A549 (cell line): Measurements from ENCODE around the gene KNDC1. TPM values are rescaled to one million over a fixed set of nuclear protein-coding genes. Genes with fewer than 3 reads are reported as not detected.
A peak's percentile ranks its signal among the peaks of the same experiment; 100 is the strongest.

ENCODE experiments used
- ATAC-seq, 2 experiments: fragments of 200-7000 bp in 1 of 2; fragments of >200 bp in 1 of 2; cut with Nextera tagmentation in 1 of 2; cut with Tn5 transposase in 1 of 2; 3 replicates each; pipeline versions ENCODE4 v1.8.0 to v1.9.1; 2018 to 2020; ENCODE audit warnings: mild to moderate bottlenecking in 1 of 2, moderate library complexity in 1 of 2
- CTCF ChIA-PET: fragments of 300-600 bp; sonication (Branson Sonifier 250); formaldehyde crosslinking; extraction: SDS; loops from one replicate; lab custom pipeline; 2021; ENCODE audit warnings: antibody characterized with exemption, inconsistent platforms; lab: Yijun Ruan, JAX
- POLR2A ChIA-PET: fragments of 350-600 bp; formaldehyde crosslinking; extraction: SDS; loops from one replicate; lab custom pipeline; 2021; ENCODE audit warnings: antibody characterized with exemption, inconsistent platforms; lab: Yijun Ruan, JAX
- DNase-seq, 2 experiments: peaks; one replicate each; pipeline versions ENCODE4 v3.0.0 to v3.0.0-alpha.2; 2011 to 2016; ENCODE audit warnings: low read depth in 1 of 2, low spot score in 1 of 2
- FAIRE-seq: peaks from 2 replicates; lab custom pipeline; 2011; peaks lifted over from hg19 to GRCh38; lab: Jason Lieb, UNC
- H3K27ac ChIP-seq, 2 experiments: fragments of >200 bp; sonication (Bioruptor Twin); formaldehyde crosslinking; 3 replicates each; pipeline ENCODE4 v1.5.1; 2016 to 2017
- H3K4me1 ChIP-seq: fragments of >200 bp; sonication (Bioruptor Twin); formaldehyde crosslinking; 3 replicates; pipeline ENCODE4 v1.6.1; 2016
- H3K4me2 ChIP-seq: fragments of >200 bp; sonication (Bioruptor Twin); formaldehyde crosslinking; 3 replicates; pipeline ENCODE4 v1.6.1; 2016
- H3K4me3 ChIP-seq: fragments of >200 bp; sonication (Bioruptor Twin); formaldehyde crosslinking; 3 replicates; pipeline ENCODE4 v1.5.1; 2016
- H3K9me3 ChIP-seq: fragments of >200 bp; sonication (Bioruptor Twin); formaldehyde crosslinking; 3 replicates; pipeline ENCODE4 v1.6.1; 2016
- BHLHE40 ChIP-seq: IDR thresholded peaks from 2 replicates; pipeline ENCODE4 v1.6.1; 2012; ENCODE audit warnings: low read depth, low read length, inconsistent platforms
- CBX2 ChIP-seq: fragments of 200-600 bp; sonication (generic); IDR thresholded peaks from 2 replicates; pipeline ENCODE4 v1.6.1; 2016; ENCODE audit warnings: low read depth, mild to moderate bottlenecking, borderline replicate concordance
- CHD2 ChIP-seq: fragments of 150-350 bp; IDR thresholded peaks from 2 replicates; pipeline ENCODE4 v1.6.1; 2014; ENCODE audit warnings: low read length; ENCODE audit not compliant: partially characterized antibody
- CHD4 ChIP-seq: fragments of 200-600 bp; sonication (generic); IDR thresholded peaks from 2 replicates; pipeline ENCODE4 v1.6.1; 2016; ENCODE audit warnings: antibody characterized with exemption, mild to moderate bottlenecking, borderline replicate concordance
- CTCF ChIP-seq: fragments of >200 bp; sonication (Bioruptor Twin); formaldehyde crosslinking; IDR thresholded peaks from 3 replicates; pipeline ENCODE4 v1.5.1; 2016
- E2F6 ChIP-seq: IDR thresholded peaks from 2 replicates; pipeline ENCODE4 v1.6.1; 2012; ENCODE audit warnings: low read depth, borderline replicate concordance
- EHF ChIP-seq: fragments of 250-450 bp; sonication (Bioruptor Pico); IDR thresholded peaks from 2 replicates; pipeline ENCODE4 v1.5.0; 2020; ENCODE audit warnings: mild to moderate bottlenecking
- ESRRA ChIP-seq: fragments of 150-350 bp; IDR thresholded peaks from 2 replicates; pipeline ENCODE4 v1.6.1; 2014; ENCODE audit warnings: mild to moderate bottlenecking, low read length, borderline replicate concordance
- GATA3 ChIP-seq: IDR thresholded peaks from 2 replicates; pipeline ENCODE4 v1.6.1; 2012; ENCODE audit warnings: borderline replicate concordance
- HOXA7 ChIP-seq: fragments of 250-450 bp; sonication (Bioruptor Pico); IDR thresholded peaks from 2 replicates; pipeline ENCODE4 v1.5.0; 2020; ENCODE audit warnings: mild to moderate bottlenecking, moderate library complexity
- HOXB13 ChIP-seq: fragments of 250-450 bp; sonication (Bioruptor Pico); IDR thresholded peaks from 2 replicates; pipeline ENCODE4 v1.5.0; 2020; ENCODE audit warnings: low read depth, mild to moderate bottlenecking, moderate library complexity
- JUN ChIP-seq, 2 experiments: fragments of >200 bp; sonication (Bioruptor Twin); formaldehyde crosslinking; IDR thresholded peaks; 2 replicates in 1 of 2; 3 replicates in 1 of 2; pipeline ENCODE4 v1.6.1; 2016 to 2017
- KDM1A ChIP-seq: fragments of 200-600 bp; sonication (generic); IDR thresholded peaks from 2 replicates; pipeline ENCODE4 v1.6.1; 2016; ENCODE audit warnings: low read depth, mild to moderate bottlenecking
- KDM5A ChIP-seq: fragments of 200-600 bp; sonication (generic); IDR thresholded peaks from 2 replicates; pipeline ENCODE4 v1.6.1; 2016; ENCODE audit warnings: antibody characterized with exemption, mild to moderate bottlenecking
- MAX ChIP-seq: IDR thresholded peaks from 2 replicates; pipeline ENCODE4 v1.6.1; 2012
- MAZ ChIP-seq: fragments of 150-350 bp; IDR thresholded peaks from 2 replicates; pipeline ENCODE4 v1.6.1; 2014; ENCODE audit warnings: antibody characterized with exemption, low read depth, low read length, borderline replicate concordance
- MYC ChIP-seq: IDR thresholded peaks from 2 replicates; pipeline ENCODE4 v1.6.1; 2012; ENCODE audit warnings: mild to moderate bottlenecking, inconsistent platforms, low read length, improper control_type of control experiment, borderline replicate concordance
- PHF8 ChIP-seq: fragments of 200-600 bp; sonication (generic); IDR thresholded peaks from 2 replicates; pipeline ENCODE4 v1.6.1; 2016; ENCODE audit warnings: low read depth, mild to moderate bottlenecking, antibody characterized with exemption, moderate library complexity, borderline replicate concordance
- POLR2A ChIP-seq: IDR thresholded peaks from 2 replicates; pipeline ENCODE4 v1.6.1; 2012; ENCODE audit warnings: mild to moderate bottlenecking, low read length
- RAD21 ChIP-seq, 2 experiments: fragments of >200 bp in 1 of 2; sonication (Bioruptor Twin) in 1 of 2; formaldehyde crosslinking in 1 of 2; IDR thresholded peaks in 1 of 2; conservative IDR thresholded peaks in 1 of 2; 2 replicates in 1 of 2; 3 replicates in 1 of 2; pipeline ENCODE4 v1.6.1; 2012 to 2018; ENCODE audit warnings: inconsistent platforms in 1 of 2
- RCOR1 ChIP-seq: fragments of 150-350 bp; IDR thresholded peaks from 2 replicates; pipeline ENCODE4 v1.6.1; 2014; ENCODE audit warnings: antibody characterized with exemption, low read length, low read depth
- SREBF2 ChIP-seq: fragments of 450-650 bp; IDR thresholded peaks from 2 replicates; pipeline ENCODE4 v1.6.1; 2014; ENCODE audit warnings: mild to moderate bottlenecking, moderate library complexity
- ZC3H11A ChIP-seq: fragments of 450-650 bp; IDR thresholded peaks from 2 replicates; pipeline ENCODE4 v1.6.1; 2014; ENCODE audit warnings: antibody characterized with exemption, mild to moderate bottlenecking
- WGBS: methylation state at CpG from one replicate; pipeline ENCODE4 v1.1.6; 2017; ENCODE audit errors: missing lambda C conversion rate; 5-methylcytosine and 5-hydroxymethylcytosine counted together
- polyA plus RNA-seq, 4 experiments: library from polyadenylated mRNA; depleted of rRNA in 3 of 4; stranded (reverse); fragments of >200 nt; fragmentation: RNase III in 1 of 4; extraction: RNeasy Plus Mini Kit Qiagen cat#74134 plus additional on column Dnase treatment in 1 of 4; gene quantifications; 2 replicates in 3 of 4; 3 replicates in 1 of 4; pipeline ENCODE4 v1.2.3, GENCODE V29; 2011 to 2017
- TF ChIP-seq, protein P1 (sequence below): fragments of 450-650 bp; IDR thresholded peaks from 2 replicates; pipeline ENCODE4 v1.6.1; 2014; ENCODE audit warnings: antibody characterized with exemption

KNDC1 gene
- polyA plus RNA-seq, 2 of the 4 experiments (the other 2 are of a cell fraction), result 0.56 to 0.63 TPM

DNA sequence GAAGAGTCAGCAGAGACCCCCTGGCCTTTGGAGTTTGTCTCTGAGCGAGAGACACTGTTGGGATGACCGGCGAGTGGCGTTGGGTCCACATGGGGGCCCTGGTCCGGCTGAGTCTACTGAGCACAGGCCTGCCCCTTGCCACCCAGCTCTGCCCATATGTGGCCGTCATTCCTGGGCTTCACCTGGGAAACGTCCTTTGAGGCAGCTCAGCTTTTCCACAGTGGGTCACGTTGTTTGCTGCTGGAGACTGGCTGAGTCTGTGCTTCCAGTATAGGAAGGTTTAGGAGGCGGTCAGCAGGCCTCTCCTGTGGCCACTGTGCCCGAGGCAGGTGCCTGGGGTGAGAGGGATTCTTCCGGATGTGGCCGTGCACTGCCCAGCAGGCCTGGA lies 99.6 kb downstream of the KNDC1 start:
- Histone ChIP-seq H3K27ac (peak overlapping the region; percentile 80 to 91), H3K4me3 (no peak overlapping the region), H3K9me3 (no peaks in the 10 kb centered on the region), H3K4me1 (peaks cover 48% of the 10 kb centered on the region), H3K4me2 (peak overlapping the region; percentile 78)
- TF ChIP-seq PHF8 (no peak), JUN (IDR thresholded peaks at IDR 0.05) (0 out of 5 replicates have a peak, but pooled peaks of 1 of the 2 experiments have one; percentile 10)
- no peak for DNase-seq
- FAIRE-seq, result no peak
- WGBS, result 82% methylated on average over 12 of the region's 12 CpGs
- POLR2A ChIA-PET, result interaction anchor here (1.1 kb wide), 1 partner anchor 48 kb away, joined by 3 read pairs; no protein-coding TSS in a partner anchor
- no peak for ATAC-seq
- CTCF ChIA-PET, result interaction anchor here (0.6 to 4.0 kb wide), 9 partner anchors 14 to 116 kb away, joined by 3 to 22 read pairs (median 4); no protein-coding TSS in a partner anchor

GRCh38 chr10:133260895-133261725 lies 101.1 kb downstream of the KNDC1 start:
- no peak for FAIRE-seq
- peak; percentile 60 to 73 for DNase-seq
- H3K4me1 ChIP-seq, result peaks cover 61% of the 10 kb centered on the region
- POLR2A ChIA-PET, result no interaction called here
- TF ChIP-seq KDM5A (no peak), MAX (peak; percentile 71), BHLHE40 (no peak), POLR2A (peak; percentile 39), MYC (peak; percentile 23; the same call in 1 of the 2 replicates), MAZ (no peak), SREBF2 (no peak)
- TF ChIP-seq, all 56 proteins: peak for 3
- peak; percentile 39 to 65 for ATAC-seq
- peak overlapping the region; percentile 94 for H3K4me2 ChIP-seq
- peak overlapping the region; percentile 99 for H3K27ac ChIP-seq
- H3K4me3 ChIP-seq, result peak overlapping the region; percentile 89
- H3K9me3 ChIP-seq, result no peaks in the 10 kb centered on the region
- CTCF ChIA-PET, result interaction anchor here (1.6 kb wide), 1 partner anchor 68 kb away, joined by 5 read pairs; no protein-coding TSS in a partner anchor
- WGBS, result 57% methylated on average over 15 of the region's 50 CpGs

DNA sequence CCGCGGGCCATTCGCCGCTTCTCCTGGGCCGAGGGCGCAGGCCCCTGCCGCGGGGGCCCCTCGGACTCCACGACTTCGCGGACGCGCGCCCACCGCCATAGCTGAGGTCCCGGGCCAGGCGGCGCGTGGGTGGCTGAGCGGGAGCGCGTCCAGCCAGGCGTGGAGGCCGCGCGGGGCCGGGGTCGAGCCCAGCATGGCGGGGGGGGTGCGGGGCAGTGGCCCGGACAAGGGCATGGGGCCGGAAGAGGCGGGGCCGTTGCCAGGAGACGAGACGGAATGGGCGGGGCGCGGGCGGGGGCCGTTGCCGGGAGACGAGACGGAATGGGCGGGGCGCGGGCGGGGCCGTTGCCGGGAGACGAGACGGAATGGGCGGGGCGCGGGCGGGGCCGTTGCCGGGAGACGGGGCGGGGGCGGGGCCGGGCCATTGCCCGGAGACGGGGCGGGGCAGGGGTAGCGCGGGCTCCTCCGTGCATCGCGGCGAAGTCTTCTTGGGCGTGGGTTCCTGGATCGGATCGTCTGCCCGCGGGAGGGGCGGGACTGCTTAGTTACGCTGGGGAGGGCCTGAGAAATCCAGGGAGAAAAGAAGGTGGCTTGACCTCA lies 101.8 kb downstream of the KNDC1 start:
- peaks cover 61% of the 10 kb centered on the region for H3K4me1 ChIP-seq
- WGBS, result 3% methylated on average over 7 of the region's 79 CpGs
- peak; percentile 70 to 75 for DNase-seq
- H3K4me3 ChIP-seq, result peak overlapping the region; percentile 89
- no peaks in the 10 kb centered on the region for H3K9me3 ChIP-seq
- POLR2A ChIA-PET, result no interaction called here
- peak overlapping the region; percentile 99 for H3K27ac ChIP-seq
- H3K4me2 ChIP-seq, result peak overlapping the region; percentile 94
- no peak for FAIRE-seq
- CTCF ChIA-PET, result interaction anchor here (0.9 kb wide), 1 partner anchor 118 kb away, joined by 3 read pairs; no protein-coding TSS in a partner anchor
- TF ChIP-seq, protein P1, sequence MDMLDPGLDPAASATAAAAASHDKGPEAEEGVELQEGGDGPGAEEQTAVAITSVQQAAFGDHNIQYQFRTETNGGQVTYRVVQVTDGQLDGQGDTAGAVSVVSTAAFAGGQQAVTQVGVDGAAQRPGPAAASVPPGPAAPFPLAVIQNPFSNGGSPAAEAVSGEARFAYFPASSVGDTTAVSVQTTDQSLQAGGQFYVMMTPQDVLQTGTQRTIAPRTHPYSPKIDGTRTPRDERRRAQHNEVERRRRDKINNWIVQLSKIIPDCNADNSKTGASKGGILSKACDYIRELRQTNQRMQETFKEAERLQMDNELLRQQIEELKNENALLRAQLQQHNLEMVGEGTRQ, result no peak
- TF ChIP-seq ZC3H11A (no peak), HOXA7 (CRISPR knock-in tag) (no peak), EHF (CRISPR knock-in tag) (no peak), CBX2 (no peak), GATA3 (no peak), CHD4 (no peak), RCOR1 (no peak), BHLHE40 (no peak), ESRRA (no peak), KDM5A (no peak), KDM1A (no peak), PHF8 (peak; percentile 69; the same call in 1 of the 2 replicates), CTCF (no peak), JUN (IDR thresholded peaks at IDR 0.05) (peak; percentile 72 to 76; a peak in 3 of 5 replicates), HOXB13 (no peak), POLR2A (peak; percentile 65), RAD21 (conservative IDR thresholded peaks at IDR 0.05 in 1 of 2, IDR thresholded peaks at IDR 0.05 in 1 of 2) (no peak), CHD2 (no peak), E2F6 (0 out of 2 replicates have a peak, but pooled peaks have one; percentile 55)
- TF ChIP-seq, all 56 proteins: peak for 4
- ATAC-seq, result peak; percentile 21 to 37; a peak in 5 of 6 replicates
